ENCODE measurements around the gene DSG3. TPM values are rescaled to one million over a fixed set of nuclear protein-coding genes. Genes with fewer than 3 reads are reported as not detected.

DSG3 gene
- total and polyA plus RNA-seq, 10 of the 15 experiments (the other 5 are each of a cell fraction or from before 2014, with no cell fraction given) = 0.01 to 0.36 (median 0.30) TPM

DNA sequence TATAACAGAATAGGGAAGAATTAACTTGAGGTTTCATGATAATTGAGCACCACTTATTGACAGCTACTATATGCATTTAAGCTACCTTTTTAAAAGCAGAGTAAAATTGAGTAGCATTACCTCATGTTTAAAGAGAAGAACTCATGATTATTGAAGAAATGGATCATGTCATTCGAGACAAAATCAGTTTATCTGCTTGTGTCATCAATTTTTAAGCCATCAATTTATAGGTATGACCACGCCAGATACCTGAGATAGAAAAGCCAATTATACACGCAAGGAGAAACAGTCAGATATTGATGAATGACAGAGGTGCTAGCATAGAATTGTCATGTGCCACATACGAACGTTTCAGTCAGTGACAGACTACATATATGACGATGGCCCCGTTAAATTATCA, 78.8 kb downstream of the DSG3 start (continued):
- TF ChIP-seq, protein P1, sequence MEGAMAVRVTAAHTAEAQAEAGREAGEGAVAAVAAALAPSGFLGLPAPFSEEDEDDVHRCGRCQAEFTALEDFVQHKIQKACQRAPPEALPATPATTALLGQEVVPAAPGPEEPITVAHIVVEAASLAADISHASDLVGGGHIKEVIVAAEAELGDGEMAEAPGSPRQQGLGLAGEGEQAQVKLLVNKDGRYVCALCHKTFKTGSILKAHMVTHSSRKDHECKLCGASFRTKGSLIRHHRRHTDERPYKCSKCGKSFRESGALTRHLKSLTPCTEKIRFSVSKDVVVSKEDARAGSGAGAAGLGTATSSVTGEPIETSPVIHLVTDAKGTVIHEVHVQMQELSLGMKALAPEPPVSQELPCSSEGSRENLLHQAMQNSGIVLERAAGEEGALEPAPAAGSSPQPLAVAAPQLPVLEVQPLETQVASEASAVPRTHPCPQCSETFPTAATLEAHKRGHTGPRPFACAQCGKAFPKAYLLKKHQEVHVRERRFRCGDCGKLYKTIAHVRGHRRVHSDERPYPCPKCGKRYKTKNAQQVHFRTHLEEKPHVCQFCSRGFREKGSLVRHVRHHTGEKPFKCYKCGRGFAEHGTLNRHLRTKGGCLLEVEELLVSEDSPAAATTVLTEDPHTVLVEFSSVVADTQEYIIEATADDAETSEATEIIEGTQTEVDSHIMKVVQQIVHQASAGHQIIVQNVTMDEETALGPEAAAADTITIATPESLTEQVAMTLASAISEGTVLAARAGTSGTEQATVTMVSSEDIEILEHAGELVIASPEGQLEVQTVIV (IDR thresholded peaks at IDR 0.05; ENCODE audit: borderline replicate concordance, partially characterized antibody) = no peak
- TF ChIP-seq STAT3 (IDR thresholded peaks at IDR 0.05; ENCODE audit: low read depth, low read length) (no peak), NFYA (IDR thresholded peaks at IDR 0.05; ENCODE audit: borderline replicate concordance, low read depth, low read length) (no peak), SREBF1 (IDR thresholded peaks at IDR 0.05; ENCODE audit: low read length) (no peak)
- TF ChIP-seq, protein P2, sequence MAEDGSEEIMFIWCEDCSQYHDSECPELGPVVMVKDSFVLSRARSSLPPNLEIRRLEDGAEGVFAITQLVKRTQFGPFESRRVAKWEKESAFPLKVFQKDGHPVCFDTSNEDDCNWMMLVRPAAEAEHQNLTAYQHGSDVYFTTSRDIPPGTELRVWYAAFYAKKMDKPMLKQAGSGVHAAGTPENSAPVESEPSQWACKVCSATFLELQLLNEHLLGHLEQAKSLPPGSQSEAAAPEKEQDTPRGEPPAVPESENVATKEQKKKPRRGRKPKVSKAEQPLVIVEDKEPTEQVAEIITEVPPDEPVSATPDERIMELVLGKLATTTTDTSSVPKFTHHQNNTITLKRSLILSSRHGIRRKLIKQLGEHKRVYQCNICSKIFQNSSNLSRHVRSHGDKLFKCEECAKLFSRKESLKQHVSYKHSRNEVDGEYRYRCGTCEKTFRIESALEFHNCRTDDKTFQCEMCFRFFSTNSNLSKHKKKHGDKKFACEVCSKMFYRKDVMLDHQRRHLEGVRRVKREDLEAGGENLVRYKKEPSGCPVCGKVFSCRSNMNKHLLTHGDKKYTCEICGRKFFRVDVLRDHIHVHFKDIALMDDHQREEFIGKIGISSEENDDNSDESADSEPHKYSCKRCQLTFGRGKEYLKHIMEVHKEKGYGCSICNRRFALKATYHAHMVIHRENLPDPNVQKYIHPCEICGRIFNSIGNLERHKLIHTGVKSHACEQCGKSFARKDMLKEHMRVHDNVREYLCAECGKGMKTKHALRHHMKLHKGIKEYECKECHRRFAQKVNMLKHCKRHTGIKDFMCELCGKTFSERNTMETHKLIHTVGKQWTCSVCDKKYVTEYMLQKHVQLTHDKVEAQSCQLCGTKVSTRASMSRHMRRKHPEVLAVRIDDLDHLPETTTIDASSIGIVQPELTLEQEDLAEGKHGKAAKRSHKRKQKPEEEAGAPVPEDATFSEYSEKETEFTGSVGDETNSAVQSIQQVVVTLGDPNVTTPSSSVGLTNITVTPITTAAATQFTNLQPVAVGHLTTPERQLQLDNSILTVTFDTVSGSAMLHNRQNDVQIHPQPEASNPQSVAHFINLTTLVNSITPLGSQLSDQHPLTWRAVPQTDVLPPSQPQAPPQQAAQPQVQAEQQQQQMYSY (CRISPR knock-in tag; IDR thresholded peaks at IDR 0.05) = no peak

Other genes starting within 250 kb of the DSG3 start
- 4.9 and 5.2 TPM in 2 replicates for gene DSG1, start 129.6 kb upstream of the DSG3 start, total RNA-seq (2014; rRNA removed)
- gene DSG1, start 129.6 kb upstream of the DSG3 start, total RNA-seq (2014; rRNA removed; fragmentation: Illumina TruSeq; extraction: Trizol) = 4.5 and 5.0 TPM in 2 replicates
- 2.8 and 3.9 TPM in 2 replicates for gene DSG1, start 129.6 kb upstream of the DSG3 start, total RNA-seq (2021)
- 0.10 TPM in 1 of 2 replicates, not detected in the other for gene DSG1, start 129.6 kb upstream of the DSG3 start, polyA plus RNA-seq (2011; rRNA removed)
- 3.6 and 4.6 TPM in 2 replicates for gene DSG1, start 129.6 kb upstream of the DSG3 start, polyA plus RNA-seq (2014; fragmentation: Illumina TruSeq; extraction: Trizol)
- gene DSG1, start 129.6 kb upstream of the DSG3 start, polyA plus RNA-seq (2014; fragmentation: Nextera tagmentation; extraction: Ambion mirVana) = under 1 TPM; 0.48 to 0.71 TPM
- 1.7 and 2.0 TPM in 2 replicates for gene DSG1, start 129.6 kb upstream of the DSG3 start, polyA plus RNA-seq (2014; rRNA removed)
- 1 to 10 TPM; 2.3 to 3.5 TPM for gene DSG1, start 129.6 kb upstream of the DSG3 start, polyA plus RNA-seq (2016; fragmentation: Nextera tagmentation; extraction: Ambion mirVana)
- 0.17 and 0.22 TPM in 2 replicates for gene DSG4, start 71.0 kb upstream of the DSG3 start, total RNA-seq (2014; rRNA removed)
- gene DSG4, start 71.0 kb upstream of the DSG3 start, total RNA-seq (2014; rRNA removed; fragmentation: Illumina TruSeq; extraction: Trizol) = 0.18 and 0.27 TPM in 2 replicates
- 0.13 and 0.16 TPM in 2 replicates for gene DSG4, start 71.0 kb upstream of the DSG3 start, total RNA-seq (2021)
- not detected in 2 replicates for gene DSG4, start 71.0 kb upstream of the DSG3 start, polyA plus RNA-seq (2011; rRNA removed)
- 0.13 and 0.16 TPM in 2 replicates for gene DSG4, start 71.0 kb upstream of the DSG3 start, polyA plus RNA-seq (2014; fragmentation: Illumina TruSeq; extraction: Trizol)
- under 1 TPM; 0.07 to 0.18 TPM for gene DSG4, start 71.0 kb upstream of the DSG3 start, polyA plus RNA-seq (2014; fragmentation: Nextera tagmentation; extraction: Ambion mirVana)
- 0.11 and 0.13 TPM in 2 replicates for gene DSG4, start 71.0 kb upstream of the DSG3 start, polyA plus RNA-seq (2014; rRNA removed)
- under 1 TPM; 0.25 to 0.59 TPM for gene DSG4, start 71.0 kb upstream of the DSG3 start, polyA plus RNA-seq (2016; fragmentation: Nextera tagmentation; extraction: Ambion mirVana)
- 23.7 and 26.1 TPM in 2 replicates for gene DSG2, start 50.4 kb downstream of the DSG3 start, total RNA-seq (2014; rRNA removed)
- 35.7 and 39.3 TPM in 2 replicates for gene DSG2, start 50.4 kb downstream of the DSG3 start, total RNA-seq (2014; rRNA removed; fragmentation: Illumina TruSeq; extraction: Trizol)
- 30.5 and 30.9 TPM in 2 replicates for gene DSG2, start 50.4 kb downstream of the DSG3 start, total RNA-seq (2021)
- gene DSG2, start 50.4 kb downstream of the DSG3 start, polyA plus RNA-seq (2011; rRNA removed) = 40.5 and 48.9 TPM in 2 replicates
- 46.2 and 53.5 TPM in 2 replicates for gene DSG2, start 50.4 kb downstream of the DSG3 start, polyA plus RNA-seq (2014; fragmentation: Illumina TruSeq; extraction: Trizol)
- 10 to 100 TPM; 11.7 to 12.7 TPM for gene DSG2, start 50.4 kb downstream of the DSG3 start, polyA plus RNA-seq (2014; fragmentation: Nextera tagmentation; extraction: Ambion mirVana)
- 23.1 and 28.5 TPM in 2 replicates for gene DSG2, start 50.4 kb downstream of the DSG3 start, polyA plus RNA-seq (2014; rRNA removed)
- 10 to 100 TPM; 25.2 to 27.4 TPM for gene DSG2, start 50.4 kb downstream of the DSG3 start, polyA plus RNA-seq (2016; fragmentation: Nextera tagmentation; extraction: Ambion mirVana)
- not detected in 2 replicates for gene TTR, start 144.1 kb downstream of the DSG3 start, total RNA-seq (2014; rRNA removed)
- gene TTR, start 144.1 kb downstream of the DSG3 start, total RNA-seq (2014; rRNA removed; fragmentation: Illumina TruSeq; extraction: Trizol) = not detected in 2 replicates
- 0.93 and 1.2 TPM in 2 replicates for gene TTR, start 144.1 kb downstream of the DSG3 start, total RNA-seq (2021)
- not detected in 2 replicates for gene TTR, start 144.1 kb downstream of the DSG3 start, polyA plus RNA-seq (2011; rRNA removed)
- gene TTR, start 144.1 kb downstream of the DSG3 start, polyA plus RNA-seq (2014; fragmentation: Illumina TruSeq; extraction: Trizol) = not detected in 2 replicates
- gene TTR, start 144.1 kb downstream of the DSG3 start, polyA plus RNA-seq (2014; fragmentation: Nextera tagmentation; extraction: Ambion mirVana) = under 1 TPM in 1 of 2 experiments, not detected in 1; 0.05 TPM
- not detected in 2 replicates for gene TTR, start 144.1 kb downstream of the DSG3 start, polyA plus RNA-seq (2014; rRNA removed)
- gene TTR, start 144.1 kb downstream of the DSG3 start, polyA plus RNA-seq (2016; fragmentation: Nextera tagmentation; extraction: Ambion mirVana) = not detected
- gene B4GALT6, start 236.8 kb downstream of the DSG3 start, total RNA-seq (2014; rRNA removed) = 14.8 and 17.8 TPM in 2 replicates
- gene B4GALT6, start 236.8 kb downstream of the DSG3 start, total RNA-seq (2014; rRNA removed; fragmentation: Illumina TruSeq; extraction: Trizol) = 20.8 and 21.9 TPM in 2 replicates
- gene B4GALT6, start 236.8 kb downstream of the DSG3 start, total RNA-seq (2021) = 43.0 and 44.5 TPM in 2 replicates
- gene B4GALT6, start 236.8 kb downstream of the DSG3 start, polyA plus RNA-seq (2011; rRNA removed) = 47.4 and 82.7 TPM in 2 replicates
- 35.7 and 48.3 TPM in 2 replicates for gene B4GALT6, start 236.8 kb downstream of the DSG3 start, polyA plus RNA-seq (2014; fragmentation: Illumina TruSeq; extraction: Trizol)
- gene B4GALT6, start 236.8 kb downstream of the DSG3 start, polyA plus RNA-seq (2014; fragmentation: Nextera tagmentation; extraction: Ambion mirVana) = 10 to 100 TPM; 13.4 to 14.1 TPM
- 20.2 and 21.3 TPM in 2 replicates for gene B4GALT6, start 236.8 kb downstream of the DSG3 start, polyA plus RNA-seq (2014; rRNA removed)
- 10 to 100 TPM; 11.9 to 13.6 TPM for gene B4GALT6, start 236.8 kb downstream of the DSG3 start, polyA plus RNA-seq (2016; fragmentation: Nextera tagmentation; extraction: Ambion mirVana)

All from GM12878 (cell line).